ENCODE measurements around the gene SSH3. TPM values are rescaled to one million over a fixed set of nuclear protein-coding genes. Genes with fewer than 3 reads are reported as not detected.

SSH3 gene
- total and polyA plus RNA-seq, 4 donors: 4.8 to 10.4 (median 8.1) TPM

- TF ChIP-seq CTCF (IDR thresholded peaks at IDR 0.05; ENCODE audit: low read depth, low read length, missing input control) (no peak), NR2F2 (IDR thresholded peaks at IDR 0.05) (no peak), HNF4A (conservative IDR thresholded peaks at IDR 0.05) (no peak), GABPA (IDR thresholded peaks at IDR 0.05 in 1 of 2, conservative IDR thresholded peaks at IDR 0.05 in 1 of 2) (no peak), FOXA1 (IDR thresholded peaks at IDR 0.05) (no peak), FOXA2 (IDR thresholded peaks at IDR 0.05) (no peak), SP1 (IDR thresholded peaks at IDR 0.05) (no peak)
These were observed 19.8 kb upstream of the SSH3 start (continued) for GRCh38 chr11:67283481-67283963.

- no peak overlapping the region for H3K9ac ChIP-seq (ENCODE audit: low read depth in 1 of 2, low read length in 2 of 2)
- TF ChIP-seq HNF4G (IDR thresholded peaks at IDR 0.05) (no peak), MAX (IDR thresholded peaks at IDR 0.05) (no peak), EGR1 (IDR thresholded peaks at IDR 0.05; ENCODE audit: low read depth in 2 of 2) (no peak), FOXA2 (IDR thresholded peaks at IDR 0.05) (no peak), CTCF (IDR thresholded peaks at IDR 0.05; ENCODE audit: low read depth, low read length, missing input control) (no peak), RXRA (IDR thresholded peaks at IDR 0.05) (no peak)
- H3K27ac ChIP-seq (ENCODE audit: low read depth in 1 of 2, low read length in 2 of 2): no peak overlapping the region
- H3K36me3 ChIP-seq (ENCODE audit: control insufficient read depth in 4 of 4, insufficient read depth in 3 of 4, low read depth in 1 of 4, low read length in 3 of 4): peaks cover 17 to 46% (median 25%) of the 10 kb centered on the region in 4 donors
- DNase-seq (ENCODE audit: low spot score): no peak
- 89% methylated on average over 45 of the region's 45 CpGs for WGBS
- H3K4me1 ChIP-seq (ENCODE audit: control insufficient read depth in 4 of 4, insufficient read depth in 4 of 4, low read length in 3 of 4): peaks cover 0 to 21% (median 13%) of the 10 kb centered on the region in 4 donors
- H3K9me3 ChIP-seq (ENCODE audit: control insufficient read depth in 4 of 4, low read length in 3 of 4): no peaks in the 10 kb centered on the region
- H3K27me3 ChIP-seq (ENCODE audit: control insufficient read depth in 4 of 4, insufficient read depth in 4 of 4, low read length in 3 of 4): no peaks in the 10 kb centered on the region
- peak overlapping the region in 1 of 3 donors; percentile 2 for H3K4me3 ChIP-seq (ENCODE audit: low read depth in 1 of 3, low read length in 3 of 3)
These were observed 18.4 kb upstream of the SSH3 start for GRCh38 chr11:67284811-67285540.

- H3K27me3 ChIP-seq (ENCODE audit: control insufficient read depth in 4 of 4, insufficient read depth in 4 of 4, low read length in 3 of 4): no peaks in the 10 kb centered on the region
- peaks cover 0 to 24% (median 14%) of the 10 kb centered on the region in 4 donors for H3K4me1 ChIP-seq (ENCODE audit: control insufficient read depth in 4 of 4, insufficient read depth in 4 of 4, low read length in 3 of 4)
- H3K36me3 ChIP-seq (ENCODE audit: control insufficient read depth in 4 of 4, insufficient read depth in 3 of 4, low read depth in 1 of 4, low read length in 3 of 4): peaks cover 17 to 43% (median 25%) of the 10 kb centered on the region in 4 donors
- DNase-seq (ENCODE audit: low spot score): no peak
- H3K27ac ChIP-seq (ENCODE audit: low read depth in 1 of 2, low read length in 2 of 2): peak overlapping the region; percentile 88 to 94
- 86% methylated on average over 39 of the region's 39 CpGs for WGBS
- H3K9me3 ChIP-seq (ENCODE audit: control insufficient read depth in 4 of 4, low read length in 3 of 4): no peaks in the 10 kb centered on the region
- H3K4me3 ChIP-seq (ENCODE audit: low read depth in 1 of 3, low read length in 3 of 3): peak overlapping the region in 1 of 3 donors; percentile 2
- H3K9ac ChIP-seq (ENCODE audit: low read depth in 1 of 2, low read length in 2 of 2): no peak overlapping the region
- TF ChIP-seq HNF4G (IDR thresholded peaks at IDR 0.05): no peak
- no peak for TF ChIP-seq MAX (IDR thresholded peaks at IDR 0.05)
- no peak for TF ChIP-seq REST (IDR thresholded peaks at IDR 0.05)
- TF ChIP-seq FOXA1 (IDR thresholded peaks at IDR 0.05): no peak
- TF ChIP-seq ATF3 (IDR thresholded peaks at IDR 0.05): no peak
- TF ChIP-seq JUND (IDR thresholded peaks at IDR 0.05): no peak
- TF ChIP-seq NR2F2 (IDR thresholded peaks at IDR 0.05): no peak
- no peak for TF ChIP-seq HNF4A (conservative IDR thresholded peaks at IDR 0.05)
- TF ChIP-seq RAD21 (IDR thresholded peaks at IDR 0.05): no peak
- TF ChIP-seq SP1 (IDR thresholded peaks at IDR 0.05): no peak
These were observed 17.5 kb upstream of the SSH3 start for GRCh38 chr11:67285541-67286498.

All from liver (tissue), 9 donors.